HG02642 (cell line): ENCODE results near the gene UGT2B28.
"Not testable (repeated sequence)": the region's sequence is repeated elsewhere in the genome, so short reads cannot be mapped to it uniquely, and the experiment has no call there.

Source experiments
- ATAC-seq: cut with Tn5 transposase; IDR thresholded peaks from one replicate; pipeline ENCODE4 v1.9.1; 2021; ENCODE audit warnings: mild to moderate bottlenecking; ENCODE audit not compliant: unreplicated experiment, poor library complexity

The UGT2B28 gene

GRCh38 chr4:69280081-69280480, at the start of gene UGT2B28:
UGT2B28 (plus strand) TSS chr4:69280475; CDS start chr4:69280501, 26 bp downstream.
- ATAC-seq, result not testable (repeated sequence)

GRCh38 chr4:69239092-69239491, 41.2 kb upstream of the UGT2B28 start:
- no peak for ATAC-seq

- no peak for ATAC-seq
Observed at GRCh38 chr4:69239557-69240168, 40.6 kb upstream of the UGT2B28 start.

- not testable (repeated sequence) for ATAC-seq
Observed at GRCh38 chr4:69240787-69241186, 39.5 kb upstream of the UGT2B28 start.

- ATAC-seq, result not testable (repeated sequence)
Observed at GRCh38 chr4:69241746-69242145, 38.5 kb upstream of the UGT2B28 start.

GRCh38 chr4:69242562-69243240, 37.6 kb upstream of the UGT2B28 start:
- not testable (repeated sequence) for ATAC-seq

GRCh38 chr4:69250884-69251283, 29.4 kb upstream of the UGT2B28 start:
- ATAC-seq, result not testable (repeated sequence)

GRCh38 chr4:69253147-69253772, 27.0 kb upstream of the UGT2B28 start:
- ATAC-seq, result not testable (repeated sequence)

- ATAC-seq, result not testable (repeated sequence)
Observed at GRCh38 chr4:69268612-69269011, 11.7 kb upstream of the UGT2B28 start.

GRCh38 chr4:69296356-69296755, 16.1 kb downstream of the UGT2B28 start:
- ATAC-seq, result not testable (repeated sequence)

- not testable (repeated sequence) for ATAC-seq
Observed at GRCh38 chr4:69308426-69309033, 28.3 kb downstream of the UGT2B28 start.

- not testable (repeated sequence) for ATAC-seq
Observed at GRCh38 chr4:69309549-69310076, 29.3 kb downstream of the UGT2B28 start.

GRCh38 chr4:69310262-69310661, 30.0 kb downstream of the UGT2B28 start:
- not testable (repeated sequence) for ATAC-seq

GRCh38 chr4:69317669-69318298, 37.5 kb downstream of the UGT2B28 start:
- ATAC-seq, result not testable (repeated sequence)

GRCh38 chr4:69321153-69321729, 41.0 kb downstream of the UGT2B28 start:
- no peak for ATAC-seq

- no peak for ATAC-seq
Observed at GRCh38 chr4:69322055-69322454, 41.8 kb downstream of the UGT2B28 start.

GRCh38 chr4:69323284-69323683, 43.0 kb downstream of the UGT2B28 start:
- ATAC-seq, result no peak

- ATAC-seq, result no peak
Observed at GRCh38 chr4:69330345-69331047, 50.2 kb downstream of the UGT2B28 start.

GRCh38 chr4:69331304-69331703, 51.0 kb downstream of the UGT2B28 start:
- not testable (repeated sequence) for ATAC-seq
